ENCODE measurements around the gene ZNRF2.

GRCh38 chr7:30327813-30328212 is 43.4 kb downstream of the ZNRF2 start:
- TF ChIP-seq CTCF (IDR thresholded peaks at IDR 0.05; ENCODE audit: low read length) (no peak), EZH2 (IDR thresholded peaks at IDR 0.05; ENCODE audit: borderline replicate concordance, low read length) (no peak)

All from OCI-LY1 (cell line).